ENCODE data around the gene SRSF3.
"Not testable (repeated sequence)": the region's sequence is repeated elsewhere in the genome, so short reads cannot be mapped to it uniquely, and the experiment has no call there.

Gene SRSF3

GRCh38 chr6:36576578-36576977, 17.6 kb upstream of the SRSF3 start:
- DNase-seq (ENCODE audit: low read depth) = no peak

- no peak for DNase-seq (ENCODE audit: low read depth)
Measured at GRCh38 chr6:36577301-36577700, 16.9 kb upstream of the SRSF3 start.

GRCh38 chr6:36578030-36578429, 16.1 kb upstream of the SRSF3 start:
- DNase-seq (ENCODE audit: low read depth) = no peak

GRCh38 chr6:36578431-36578830, 15.7 kb upstream of the SRSF3 start:
- DNase-seq (ENCODE audit: low read depth) = no peak

- DNase-seq (ENCODE audit: low read depth) = no peak
Measured at GRCh38 chr6:36580184-36580526, 14.0 kb upstream of the SRSF3 start.

- no peak for DNase-seq (ENCODE audit: low read depth)
Measured at GRCh38 chr6:36581716-36582115, 12.4 kb upstream of the SRSF3 start.

- no peak for DNase-seq (ENCODE audit: low read depth)
Measured at GRCh38 chr6:36586606-36587005, 7.6 kb upstream of the SRSF3 start.

GRCh38 chr6:36589025-36589400, 5.1 kb upstream of the SRSF3 start:
- DNase-seq (ENCODE audit: low read depth) = not testable (repeated sequence)

GRCh38 chr6:36590237-36590636, 3.9 kb upstream of the SRSF3 start:
- no peak for DNase-seq (ENCODE audit: low read depth)

- DNase-seq (ENCODE audit: low read depth) = no peak
Measured at GRCh38 chr6:36592221-36592655, 1.9 kb upstream of the SRSF3 start.

- DNase-seq (ENCODE audit: low read depth) = peak; percentile 31
Measured at GRCh38 chr6:36593569-36594028, 563 bp upstream of the SRSF3 start.

- no peak for DNase-seq (ENCODE audit: low read depth)
Measured at GRCh38 chr6:36594816-36595643, 868 bp downstream of the SRSF3 start.

GRCh38 chr6:36596356-36596755, 2.2 kb downstream of the SRSF3 start:
- no peak for DNase-seq (ENCODE audit: low read depth)

- no peak for DNase-seq (ENCODE audit: low read depth)
Measured at GRCh38 chr6:36597775-36598174, 3.6 kb downstream of the SRSF3 start.

GRCh38 chr6:36598326-36598725, 4.2 kb downstream of the SRSF3 start:
- DNase-seq (ENCODE audit: low read depth) = no peak

GRCh38 chr6:36598739-36599318, 4.7 kb downstream of the SRSF3 start:
- DNase-seq (ENCODE audit: low read depth) = no peak

GRCh38 chr6:36599791-36600209, 5.6 kb downstream of the SRSF3 start:
- DNase-seq (ENCODE audit: low read depth) = peak; percentile 33

GRCh38 chr6:36600564-36601146, 6.5 kb downstream of the SRSF3 start:
- DNase-seq (ENCODE audit: low read depth) = no peak

- not testable (repeated sequence) for DNase-seq (ENCODE audit: low read depth)
Measured at GRCh38 chr6:36601818-36602217, 7.7 kb downstream of the SRSF3 start.

GRCh38 chr6:36603222-36604089, 9.3 kb downstream of the SRSF3 start:
- no peak for DNase-seq (ENCODE audit: low read depth)

GRCh38 chr6:36604090-36605060, 10.2 kb downstream of the SRSF3 start:
- no peak for DNase-seq (ENCODE audit: low read depth)
